Measurements from ENCODE around the gene SH3RF3.

The SH3RF3 gene

GRCh38 chr2:109243526-109244303, 114.7 kb downstream of the SH3RF3 start:
- no peak for DNase-seq (ENCODE audit: low read depth)

GRCh38 chr2:109244304-109244582, 115.2 kb downstream of the SH3RF3 start:
- no peak for DNase-seq (ENCODE audit: low read depth)

- DNase-seq (ENCODE audit: low read depth): no peak
Measured at GRCh38 chr2:109244750-109245382, 115.9 kb downstream of the SH3RF3 start.

GRCh38 chr2:109246176-109246575, 117.2 kb downstream of the SH3RF3 start:
- no peak for DNase-seq (ENCODE audit: low read depth)

GRCh38 chr2:109246616-109247015, 117.6 kb downstream of the SH3RF3 start:
- no peak for DNase-seq (ENCODE audit: low read depth)

- DNase-seq (ENCODE audit: low read depth): no peak
Measured at GRCh38 chr2:109247340-109247739, 118.3 kb downstream of the SH3RF3 start.

GRCh38 chr2:109247812-109248211, 118.8 kb downstream of the SH3RF3 start:
- no peak for DNase-seq (ENCODE audit: low read depth)

- no peak for DNase-seq (ENCODE audit: low read depth)
Measured at GRCh38 chr2:109248590-109248989, 119.6 kb downstream of the SH3RF3 start.

- DNase-seq (ENCODE audit: low read depth): no peak
Measured at GRCh38 chr2:109253217-109253616, 124.2 kb downstream of the SH3RF3 start.

- no peak for DNase-seq (ENCODE audit: low read depth)
Measured at GRCh38 chr2:109254174-109254904, 125.3 kb downstream of the SH3RF3 start.

- no peak for DNase-seq (ENCODE audit: low read depth)
Measured at GRCh38 chr2:109255654-109256053, 126.6 kb downstream of the SH3RF3 start.

GRCh38 chr2:109256111-109256510, 127.1 kb downstream of the SH3RF3 start:
- no peak for DNase-seq (ENCODE audit: low read depth)

GRCh38 chr2:109256921-109257320, 127.9 kb downstream of the SH3RF3 start:
- DNase-seq (ENCODE audit: low read depth): peak; percentile 70

GRCh38 chr2:109257653-109258052, 128.6 kb downstream of the SH3RF3 start:
- no peak for DNase-seq (ENCODE audit: low read depth)

GRCh38 chr2:109258376-109258775, 129.4 kb downstream of the SH3RF3 start:
- no peak for DNase-seq (ENCODE audit: low read depth)

GRCh38 chr2:109258905-109259540, 130.0 kb downstream of the SH3RF3 start:
- DNase-seq (ENCODE audit: low read depth): peak; percentile 52

- DNase-seq (ENCODE audit: low read depth): no peak
Measured at GRCh38 chr2:109259671-109260070, 130.7 kb downstream of the SH3RF3 start.

GRCh38 chr2:109260116-109260855, 131.3 kb downstream of the SH3RF3 start:
- no peak for DNase-seq (ENCODE audit: low read depth)

- no peak for DNase-seq (ENCODE audit: low read depth)
Measured at GRCh38 chr2:109260886-109261700, 132.1 kb downstream of the SH3RF3 start.

- no peak for DNase-seq (ENCODE audit: low read depth)
Measured at GRCh38 chr2:109261906-109262631, 133.1 kb downstream of the SH3RF3 start.

All from fibroblast of gingiva (primary cell).